ENCODE data around the gene LSM7.

The LSM7 gene

DNA sequence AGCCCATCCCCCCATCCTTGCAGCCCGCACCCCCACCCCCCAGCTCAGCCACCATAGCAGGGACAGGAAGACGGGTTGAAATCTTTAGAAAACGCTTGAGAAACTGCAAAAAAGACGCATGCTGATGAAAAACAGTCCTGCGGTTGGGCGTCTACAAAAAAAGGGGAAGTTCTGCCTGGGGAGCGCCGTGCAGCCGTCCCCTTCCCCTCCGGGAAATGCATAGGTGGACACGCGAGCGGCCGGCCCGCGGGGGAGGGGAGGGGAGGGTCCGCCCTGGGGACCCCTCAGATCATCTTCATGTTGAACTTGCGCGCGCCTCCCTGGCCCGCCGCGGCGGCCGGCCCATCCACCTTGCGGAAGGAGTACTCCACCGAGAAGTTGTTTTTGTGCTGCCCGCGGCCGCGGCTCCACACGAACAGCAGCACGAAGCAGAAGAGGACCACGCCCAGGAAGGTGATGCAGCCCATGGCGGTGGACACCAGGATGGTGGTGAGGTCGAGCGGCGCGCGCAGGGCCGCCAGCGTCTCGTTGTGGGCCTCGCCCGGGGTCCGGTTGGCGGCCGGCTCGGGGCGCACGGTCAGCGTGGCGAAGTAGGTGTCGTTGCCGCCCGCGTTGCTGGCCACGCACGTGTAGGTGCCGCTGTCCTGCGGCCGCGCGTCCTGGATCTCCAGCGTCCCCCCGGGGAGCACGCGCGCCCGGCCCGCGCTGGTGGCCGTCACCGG lies 38.5 kb downstream of the LSM7 start:
- CTCF ChIA-PET = no interaction called here
- POLR2A ChIA-PET (ENCODE audit: low non-redundant PET) = no interaction called here
- DNase-seq (ENCODE audit: low spot score) = no peak
- H3K27ac ChIP-seq = no peak overlapping the region
- TF ChIP-seq, protein P1, sequence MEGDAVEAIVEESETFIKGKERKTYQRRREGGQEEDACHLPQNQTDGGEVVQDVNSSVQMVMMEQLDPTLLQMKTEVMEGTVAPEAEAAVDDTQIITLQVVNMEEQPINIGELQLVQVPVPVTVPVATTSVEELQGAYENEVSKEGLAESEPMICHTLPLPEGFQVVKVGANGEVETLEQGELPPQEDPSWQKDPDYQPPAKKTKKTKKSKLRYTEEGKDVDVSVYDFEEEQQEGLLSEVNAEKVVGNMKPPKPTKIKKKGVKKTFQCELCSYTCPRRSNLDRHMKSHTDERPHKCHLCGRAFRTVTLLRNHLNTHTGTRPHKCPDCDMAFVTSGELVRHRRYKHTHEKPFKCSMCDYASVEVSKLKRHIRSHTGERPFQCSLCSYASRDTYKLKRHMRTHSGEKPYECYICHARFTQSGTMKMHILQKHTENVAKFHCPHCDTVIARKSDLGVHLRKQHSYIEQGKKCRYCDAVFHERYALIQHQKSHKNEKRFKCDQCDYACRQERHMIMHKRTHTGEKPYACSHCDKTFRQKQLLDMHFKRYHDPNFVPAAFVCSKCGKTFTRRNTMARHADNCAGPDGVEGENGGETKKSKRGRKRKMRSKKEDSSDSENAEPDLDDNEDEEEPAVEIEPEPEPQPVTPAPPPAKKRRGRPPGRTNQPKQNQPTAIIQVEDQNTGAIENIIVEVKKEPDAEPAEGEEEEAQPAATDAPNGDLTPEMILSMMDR (conservative IDR thresholded peaks at IDR 0.05; ENCODE audit: low read depth) = no peak

DNA sequence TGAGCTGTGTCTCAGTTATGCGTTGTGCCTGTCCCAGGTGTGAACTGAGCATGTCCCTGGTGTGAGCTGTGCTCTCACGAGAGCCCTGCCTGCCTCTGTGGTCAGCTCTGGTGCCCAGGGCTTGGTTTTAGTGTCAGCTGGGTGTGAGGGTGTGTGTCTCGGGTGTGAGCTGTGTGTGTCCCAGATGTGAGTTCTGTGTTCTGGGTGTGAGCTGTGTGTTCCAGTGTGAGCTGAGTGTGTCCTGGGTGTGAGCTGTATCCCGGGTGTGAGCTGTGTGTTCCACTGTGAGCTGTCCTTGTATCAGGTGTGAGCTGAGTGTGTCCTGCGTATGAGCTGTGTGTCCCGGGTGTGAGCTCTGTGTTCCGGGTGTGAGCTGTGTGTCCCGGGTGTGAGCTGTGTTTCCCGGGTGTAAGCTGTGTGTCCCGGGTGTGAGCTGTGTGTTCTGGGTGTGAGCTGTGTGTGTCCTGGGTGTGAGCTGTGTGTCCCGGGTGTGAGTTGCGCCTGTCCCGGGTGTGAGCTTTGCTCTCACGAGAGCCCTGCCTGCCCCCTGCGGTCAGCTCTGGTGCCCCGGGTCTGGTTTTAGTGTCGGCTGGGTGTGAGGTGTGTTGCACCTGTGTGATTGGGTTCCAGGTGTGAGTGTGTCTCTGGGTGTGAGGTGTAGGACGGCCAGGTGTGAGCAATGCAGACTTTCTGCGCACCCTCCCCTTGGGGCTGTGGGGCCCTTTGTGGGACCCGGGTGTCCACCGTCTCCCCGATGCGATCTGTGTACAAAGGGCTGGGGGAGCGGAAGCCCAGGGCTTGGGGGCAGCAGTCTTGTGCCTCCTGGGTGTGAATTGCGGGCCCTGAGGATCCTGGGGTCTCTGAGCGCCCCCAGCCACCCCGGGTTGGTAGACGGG lies 39.3 kb downstream of the LSM7 start:
- TF ChIP-seq, protein P1 (conservative IDR thresholded peaks at IDR 0.05; ENCODE audit: low read depth) = no peak
- no peak for DNase-seq (ENCODE audit: low spot score)
- H3K27ac ChIP-seq = no peak overlapping the region
- CTCF ChIA-PET = interaction anchor here (0.7 kb wide), 1 partner anchor 104 kb away, joined by 3 read pairs; no protein-coding TSS in a partner anchor
- POLR2A ChIA-PET (ENCODE audit: low non-redundant PET) = no interaction called here

DNA sequence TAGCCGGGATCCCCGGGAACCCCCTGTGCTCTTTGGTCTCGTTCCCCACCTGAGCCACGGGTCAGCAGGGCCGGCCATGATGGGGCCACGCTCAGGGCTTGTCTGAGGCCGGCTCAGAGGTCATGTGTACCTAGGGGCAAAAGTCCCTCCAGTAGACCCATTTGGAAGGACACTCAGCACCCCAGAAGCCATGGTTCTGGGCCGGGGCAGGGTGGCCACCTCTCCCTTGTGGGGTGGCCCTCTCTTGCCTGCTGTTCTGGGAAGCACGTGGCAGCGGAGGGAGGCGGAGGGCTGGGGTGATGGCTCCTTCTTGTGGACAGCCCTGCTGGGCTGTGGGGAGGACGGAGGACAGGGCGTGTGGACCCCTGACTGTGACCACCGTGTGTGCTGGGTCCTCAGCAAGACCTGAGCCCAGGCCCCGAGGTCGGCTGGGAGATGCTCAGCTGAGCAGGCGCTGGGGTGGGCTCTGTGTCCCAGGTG lies 40.0 kb downstream of the LSM7 start:
- no peak overlapping the region for H3K27ac ChIP-seq
- ChIA-PET CTCF (no interaction called here), POLR2A (ENCODE audit: low non-redundant PET) (no interaction called here)
- no peak for DNase-seq (ENCODE audit: low spot score)
- TF ChIP-seq, protein P1 (conservative IDR thresholded peaks at IDR 0.05; ENCODE audit: low read depth) = no peak

DNA sequence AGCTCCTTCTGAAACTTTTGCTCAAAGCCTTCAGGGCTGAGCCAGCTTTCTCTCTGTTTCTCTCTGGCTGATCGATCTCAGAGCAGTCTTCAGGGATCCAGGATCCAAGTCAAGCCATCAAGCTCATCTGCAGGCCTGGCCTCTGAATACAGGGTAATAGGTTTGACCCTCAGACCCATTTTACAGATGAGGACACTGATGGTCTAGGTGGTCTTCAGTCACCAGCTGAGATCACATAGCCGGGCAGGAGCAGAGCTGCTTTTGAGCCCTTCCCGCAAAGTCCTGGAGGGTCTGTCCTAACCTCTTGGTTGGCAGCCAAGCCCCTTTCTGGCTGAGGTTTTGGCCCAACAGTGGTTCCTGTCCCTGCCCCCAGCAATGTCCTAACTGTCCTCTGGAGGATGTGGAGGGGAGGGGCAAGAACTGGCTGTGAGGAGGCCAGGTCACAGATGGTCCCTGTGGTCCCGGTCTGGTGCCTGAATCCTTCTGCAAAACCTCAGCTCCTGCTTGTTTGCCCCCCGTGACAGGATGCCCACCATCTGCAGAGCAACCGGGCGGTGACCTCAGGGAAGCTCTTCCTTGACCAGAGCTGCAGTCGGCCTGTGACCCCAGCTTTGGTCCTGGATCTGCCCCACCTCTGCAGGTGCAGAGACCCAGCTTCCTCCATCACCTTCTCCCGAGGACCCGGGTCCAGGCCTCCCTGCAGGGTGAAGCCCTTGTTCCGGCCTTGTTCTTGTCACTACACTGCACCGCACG lies 40.6 kb downstream of the LSM7 start:
- no peak for DNase-seq (ENCODE audit: low spot score)
- H3K27ac ChIP-seq = no peak overlapping the region
- ChIA-PET CTCF (interaction anchor here (0.7 kb wide), 1 partner anchor 28 kb away, joined by 3 read pairs; no protein-coding TSS in a partner anchor), POLR2A (ENCODE audit: low non-redundant PET) (no interaction called here)
- TF ChIP-seq, protein P1 (conservative IDR thresholded peaks at IDR 0.05; ENCODE audit: low read depth) = no peak

DNA sequence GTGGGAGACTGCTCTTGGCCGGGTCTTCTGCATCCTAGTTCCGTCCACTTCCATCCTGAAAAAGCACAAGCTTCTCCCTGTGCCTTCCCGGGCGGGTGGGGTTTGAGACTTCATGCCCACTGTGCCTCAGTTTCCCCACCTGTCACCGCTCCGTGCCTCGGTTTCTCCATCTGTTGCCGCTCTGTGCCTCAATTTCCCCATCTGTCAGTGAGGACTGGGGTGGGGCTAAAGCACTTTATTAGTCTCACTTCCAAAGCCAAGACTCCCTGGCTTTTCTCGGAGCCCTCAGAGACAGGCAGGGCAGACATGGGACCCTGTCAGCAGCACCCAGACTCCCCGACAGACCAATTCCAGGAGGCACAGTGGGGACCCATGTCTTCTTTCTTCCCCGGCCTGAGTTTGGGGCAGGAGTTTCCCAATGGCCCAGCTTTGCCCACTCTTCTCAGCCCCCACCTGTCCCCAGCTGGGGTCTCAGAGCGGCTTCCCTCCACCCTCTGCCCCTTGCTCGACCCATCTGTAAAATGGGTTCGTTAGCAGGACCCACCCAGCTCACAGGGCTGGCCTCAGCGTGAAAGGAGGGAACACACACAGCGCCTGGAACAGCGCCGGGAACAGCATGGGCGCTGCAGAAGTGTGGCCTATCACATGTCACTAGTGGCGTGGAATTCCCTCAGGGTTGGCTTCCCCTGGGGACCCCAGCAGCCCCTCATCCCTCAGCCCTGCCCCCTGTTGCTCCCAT lies 41.8 kb downstream of the LSM7 start:
- H3K27ac ChIP-seq = no peak overlapping the region
- ChIA-PET POLR2A (ENCODE audit: low non-redundant PET) (interaction anchor here (0.5 to 0.6 kb wide), 3 partner anchors 8 to 597 kb away, joined by 3 to 6 read pairs (median 5); no protein-coding TSS in a partner anchor), CTCF (interaction anchor here (1.0 kb wide), 1 partner anchor 68 kb away, joined by 3 read pairs; no protein-coding TSS in a partner anchor)
- no peak for DNase-seq (ENCODE audit: low spot score)
- TF ChIP-seq, protein P1 (conservative IDR thresholded peaks at IDR 0.05; ENCODE audit: low read depth) = no peak
